ENCODE results near the gene FOXF1. TPM values are rescaled to one million over a fixed set of nuclear protein-coding genes. Genes with fewer than 3 reads are reported as not detected.

The FOXF1 gene
- polyA plus RNA-seq, 3 donors, result not detected

DNA sequence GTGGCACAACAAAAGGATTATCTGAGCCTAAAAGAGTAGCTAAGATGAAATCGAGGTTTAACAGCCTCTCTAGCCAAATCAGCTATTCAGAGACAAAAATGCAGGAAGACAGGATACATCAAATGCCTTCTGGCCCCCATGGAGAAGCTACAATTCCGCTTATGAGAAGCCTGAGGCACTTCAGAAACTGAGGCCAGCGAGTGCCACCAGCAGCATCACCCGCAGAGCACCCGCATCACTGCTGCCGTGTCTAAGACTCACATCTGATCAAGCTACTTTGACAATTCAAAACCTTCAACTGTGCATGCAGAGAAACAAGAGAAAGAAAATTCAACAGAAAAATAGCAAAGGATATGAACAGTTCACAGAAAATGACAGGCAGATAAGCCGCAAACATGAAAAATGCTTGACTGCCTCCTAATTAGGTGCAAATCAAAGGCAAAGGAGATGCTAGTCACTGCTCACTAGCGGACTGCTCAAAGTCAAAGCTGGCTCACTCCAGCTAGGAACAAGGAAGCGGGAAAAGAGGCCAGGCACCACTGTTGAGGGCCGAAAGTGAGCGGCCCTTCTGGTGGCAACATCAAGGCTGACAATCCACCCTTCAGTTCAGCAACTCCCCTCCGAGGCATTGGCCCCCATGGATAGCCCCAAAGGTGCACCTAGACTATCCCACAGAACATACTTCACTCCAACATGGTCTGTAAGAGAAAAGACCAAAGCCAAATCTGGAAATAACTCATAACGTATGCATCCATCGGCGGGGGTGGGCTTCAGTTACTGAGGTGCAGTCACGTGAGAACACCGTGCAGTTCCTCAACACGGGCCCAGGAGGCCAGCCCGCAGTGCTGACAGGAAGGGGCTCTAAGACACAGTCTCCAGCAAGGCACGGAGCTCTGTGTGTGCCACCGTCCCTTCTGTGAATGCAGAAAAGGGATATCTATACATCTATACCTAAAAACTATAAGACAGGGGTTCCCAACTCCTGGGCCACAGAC is 32.7 kb downstream of the FOXF1 start:
- no peaks in the 10 kb centered on the region for H4K20me1 ChIP-seq (ENCODE audit: insufficient read depth, low read length)
- intact Hi-C loops (cut with micrococcal nuclease), result no loop called here
- TF ChIP-seq, protein P1, sequence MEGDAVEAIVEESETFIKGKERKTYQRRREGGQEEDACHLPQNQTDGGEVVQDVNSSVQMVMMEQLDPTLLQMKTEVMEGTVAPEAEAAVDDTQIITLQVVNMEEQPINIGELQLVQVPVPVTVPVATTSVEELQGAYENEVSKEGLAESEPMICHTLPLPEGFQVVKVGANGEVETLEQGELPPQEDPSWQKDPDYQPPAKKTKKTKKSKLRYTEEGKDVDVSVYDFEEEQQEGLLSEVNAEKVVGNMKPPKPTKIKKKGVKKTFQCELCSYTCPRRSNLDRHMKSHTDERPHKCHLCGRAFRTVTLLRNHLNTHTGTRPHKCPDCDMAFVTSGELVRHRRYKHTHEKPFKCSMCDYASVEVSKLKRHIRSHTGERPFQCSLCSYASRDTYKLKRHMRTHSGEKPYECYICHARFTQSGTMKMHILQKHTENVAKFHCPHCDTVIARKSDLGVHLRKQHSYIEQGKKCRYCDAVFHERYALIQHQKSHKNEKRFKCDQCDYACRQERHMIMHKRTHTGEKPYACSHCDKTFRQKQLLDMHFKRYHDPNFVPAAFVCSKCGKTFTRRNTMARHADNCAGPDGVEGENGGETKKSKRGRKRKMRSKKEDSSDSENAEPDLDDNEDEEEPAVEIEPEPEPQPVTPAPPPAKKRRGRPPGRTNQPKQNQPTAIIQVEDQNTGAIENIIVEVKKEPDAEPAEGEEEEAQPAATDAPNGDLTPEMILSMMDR (IDR thresholded peaks at IDR 0.05), result no peak
- peaks cover 0 to 2% (median 0%) of the 10 kb centered on the region in 3 donors for H3K27me3 Mint-ChIP-seq (ENCODE audit: low read depth in 3 of 3)
- no peak overlapping the region for H3K4me2 ChIP-seq (replicated peaks; ENCODE audit: extremely low read depth, low read length, poor library complexity, severe bottlenecking)
- H3K27ac Mint-ChIP-seq, result no peak overlapping the region
- H3K4me1 ChIP-seq (ENCODE audit: control insufficient read depth in 1 of 2, insufficient read depth in 2 of 2, low read length in 2 of 2), result no peaks in the 10 kb centered on the region
- H3K79me2 ChIP-seq (ENCODE audit: insufficient read depth, low read length), result no peaks in the 10 kb centered on the region
- H3K9me3 Mint-ChIP-seq, result no peaks in the 10 kb centered on the region
- H3K4me3 Mint-ChIP-seq, result no peak overlapping the region
- no peaks in the 10 kb centered on the region for H3K9me3 ChIP-seq (replicated peaks in 1 of 2; ENCODE audit: control insufficient read depth in 1 of 2, insufficient read depth in 1 of 2, low read length in 2 of 2)
- H3K9ac ChIP-seq (ENCODE audit: insufficient read depth, low read length, poor library complexity, severe bottlenecking), result no peak overlapping the region
- no peak overlapping the region for H2AFZ ChIP-seq (ENCODE audit: insufficient read depth, low read depth, low read length, poor library complexity, severe bottlenecking)
- H3K27ac ChIP-seq (ENCODE audit: low read depth in 1 of 2, low read length in 2 of 2), result no peak overlapping the region
- peaks cover 96 to 98% of the 10 kb centered on the region in 2 donors for H3K36me3 Mint-ChIP-seq
- peaks cover 84 to 99% of the 10 kb centered on the region in 2 donors for H3K36me3 ChIP-seq (replicated peaks in 1 of 2; ENCODE audit: control insufficient read depth in 1 of 2, insufficient read depth in 2 of 2, low read length in 2 of 2)
- WGBS (ENCODE audit: insufficient coverage), result 95% methylated on average over 18 of the region's 21 CpGs
- no peak for DNase-seq
- H3K4me1 Mint-ChIP-seq, result no peaks in the 10 kb centered on the region
- H3K27me3 ChIP-seq (ENCODE audit: control insufficient read depth in 2 of 2, insufficient read depth in 2 of 2, low read length in 2 of 2), result no peaks in the 10 kb centered on the region
- H3K4me3 ChIP-seq (replicated peaks in 1 of 3; ENCODE audit: low read depth in 2 of 3, low read length in 3 of 3), result no peak overlapping the region

DNA sequence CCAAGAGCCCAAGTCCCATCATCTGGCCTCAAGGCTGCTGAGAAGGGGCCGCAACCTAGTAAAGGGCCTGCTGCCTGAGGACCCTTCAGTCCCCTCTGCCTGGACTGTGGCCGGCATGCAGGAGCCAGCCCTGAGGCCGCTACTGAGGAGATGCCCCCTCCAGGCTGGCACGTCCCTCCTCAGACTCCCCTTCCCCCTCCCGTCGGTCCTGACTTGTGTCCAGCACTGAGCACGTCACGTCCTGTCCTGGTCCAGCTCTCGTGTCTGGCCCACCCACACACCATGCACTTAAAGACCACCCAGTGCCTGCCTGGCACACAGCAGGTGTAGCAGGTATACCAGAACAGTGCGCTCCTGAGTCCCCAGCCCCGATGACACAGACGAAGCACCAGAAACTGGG is 35.2 kb downstream of the FOXF1 start:
- Histone ChIP-seq H3K79me2 (ENCODE audit: insufficient read depth, low read length) (no peaks in the 10 kb centered on the region), H3K4me3 (replicated peaks in 1 of 3; ENCODE audit: low read depth in 2 of 3, low read length in 3 of 3) (no peak overlapping the region), H3K9me3 (replicated peaks in 1 of 2; ENCODE audit: control insufficient read depth in 1 of 2, insufficient read depth in 1 of 2, low read length in 2 of 2) (no peaks in the 10 kb centered on the region), H2AFZ (ENCODE audit: insufficient read depth, low read depth, low read length, poor library complexity, severe bottlenecking) (no peak overlapping the region), H3K27me3 (ENCODE audit: control insufficient read depth in 2 of 2, insufficient read depth in 2 of 2, low read length in 2 of 2) (no peaks in the 10 kb centered on the region), H3K36me3 (replicated peaks in 1 of 2; ENCODE audit: control insufficient read depth in 1 of 2, insufficient read depth in 2 of 2, low read length in 2 of 2) (peaks cover 73 to 99% of the 10 kb centered on the region in 2 donors), H3K27ac (ENCODE audit: low read depth in 1 of 2, low read length in 2 of 2) (no peak overlapping the region), H3K4me1 (ENCODE audit: control insufficient read depth in 1 of 2, insufficient read depth in 2 of 2, low read length in 2 of 2) (no peaks in the 10 kb centered on the region), H4K20me1 (ENCODE audit: insufficient read depth, low read length) (no peaks in the 10 kb centered on the region), H3K9ac (ENCODE audit: insufficient read depth, low read length, poor library complexity, severe bottlenecking) (no peak overlapping the region), H3K4me2 (replicated peaks; ENCODE audit: extremely low read depth, low read length, poor library complexity, severe bottlenecking) (no peak overlapping the region)
- Mint-ChIP-seq H3K4me3 (no peak overlapping the region), H3K9me3 (no peaks in the 10 kb centered on the region), H3K36me3 (peaks cover 85 to 89% of the 10 kb centered on the region in 2 donors), H3K27me3 (ENCODE audit: low read depth in 3 of 3) (peaks cover 0 to 2% (median 0%) of the 10 kb centered on the region in 3 donors), H3K27ac (no peak overlapping the region), H3K4me1 (no peaks in the 10 kb centered on the region)
- WGBS (ENCODE audit: insufficient coverage), result 88% methylated on average over 8 of the region's 12 CpGs
- intact Hi-C loops (cut with micrococcal nuclease), result no loop called here
- TF ChIP-seq, protein P1 (IDR thresholded peaks at IDR 0.05), result no peak
- no peak for DNase-seq
